GM18517 (cell line): ENCODE measurements around the gene KRTAP10-12.

Source experiments
- ATAC-seq: cut with Tn5 transposase; IDR thresholded peaks from one replicate; pipeline ENCODE4 v1.9.1; 2021; ENCODE audit warnings: mild to moderate bottlenecking, moderate library complexity; ENCODE audit not compliant: unreplicated experiment

Gene KRTAP10-12

GRCh38 chr21:44710756-44711326, 13.9 kb downstream of the KRTAP10-12 start:
- no peak for ATAC-seq

DNA sequence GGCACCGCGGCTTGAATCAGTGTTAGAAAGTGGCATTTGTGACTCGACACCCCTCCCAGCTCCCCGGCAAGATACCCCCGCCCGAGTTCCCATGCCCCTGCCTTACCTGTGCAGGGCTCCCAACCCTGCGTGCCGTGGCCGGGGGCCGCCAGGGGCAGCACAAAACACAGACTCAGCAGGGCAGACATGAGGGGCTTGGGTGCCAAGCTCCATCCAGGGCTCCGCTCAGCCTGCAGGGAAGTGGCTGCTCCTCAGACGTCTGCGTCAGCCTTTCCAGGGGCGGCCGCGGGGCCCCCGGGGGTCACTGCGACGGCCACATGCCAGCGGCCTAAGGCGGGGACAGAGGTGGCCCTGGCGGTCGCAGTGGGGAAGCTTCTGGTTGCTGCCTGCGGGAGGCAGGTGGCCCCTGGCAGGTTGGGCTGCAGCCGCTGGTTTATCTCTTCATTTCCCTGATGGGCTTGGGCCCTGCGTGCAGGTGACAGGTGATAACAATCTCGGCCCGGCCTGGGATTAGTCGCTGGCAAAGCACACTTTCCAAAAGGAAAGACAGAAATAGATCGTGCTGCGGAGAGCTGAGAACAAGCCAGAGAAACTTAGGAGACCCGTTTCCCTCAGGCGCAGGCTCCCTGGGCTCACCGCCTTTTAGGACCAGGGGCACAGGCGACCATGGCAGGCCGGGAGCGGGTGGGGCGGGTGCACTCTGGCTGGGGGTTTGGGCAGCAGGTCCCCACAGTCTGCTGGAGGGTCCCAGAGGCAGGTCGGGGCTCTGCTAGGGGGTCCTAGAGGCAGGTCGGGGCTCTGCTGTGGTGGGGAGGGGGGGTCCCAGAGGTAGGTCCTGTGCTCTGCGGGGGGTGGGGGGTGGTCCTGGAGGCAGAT, 14.6 kb downstream of the KRTAP10-12 start, which contains the start of gene TSPEAR:
Gene TSPEAR (minus strand): TSS at position 246 of the 876 bp plus-strand sequence. CDS start 58 bp downstream, at position 188.
- no peak for ATAC-seq

GRCh38 chr21:44712203-44713028, 15.4 kb downstream of the KRTAP10-12 start:
- ATAC-seq: no peak

- ATAC-seq: no peak
Measured at GRCh38 chr21:44713130-44713529, 16.2 kb downstream of the KRTAP10-12 start.

GRCh38 chr21:44713846-44714245, 16.9 kb downstream of the KRTAP10-12 start:
- ATAC-seq: no peak

GRCh38 chr21:44714905-44715304, 17.9 kb downstream of the KRTAP10-12 start:
- no peak for ATAC-seq

DNA sequence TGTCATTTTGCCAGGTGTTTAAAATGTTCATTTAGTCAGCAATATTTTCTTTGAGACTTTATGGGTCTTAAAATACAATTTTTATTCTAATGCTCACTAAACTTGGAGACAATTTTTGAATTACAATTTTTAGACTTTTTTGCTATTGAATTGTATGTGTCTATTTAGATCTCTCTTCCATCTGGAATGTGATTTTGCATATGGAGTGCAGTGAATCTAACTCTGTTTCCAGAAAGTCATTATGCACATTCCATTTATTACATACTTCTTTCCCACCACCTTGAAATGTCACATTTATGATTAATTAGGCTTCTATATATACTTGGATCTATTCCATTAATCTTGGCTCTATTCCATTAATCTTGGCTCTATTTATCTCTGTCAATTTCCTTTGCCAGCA, 20.0 kb downstream of the KRTAP10-12 start:
- ATAC-seq: no peak

GRCh38 chr21:44718093-44718492, 21.1 kb downstream of the KRTAP10-12 start:
- ATAC-seq: no peak

GRCh38 chr21:44718571-44718970, 21.6 kb downstream of the KRTAP10-12 start:
- no peak for ATAC-seq

DNA sequence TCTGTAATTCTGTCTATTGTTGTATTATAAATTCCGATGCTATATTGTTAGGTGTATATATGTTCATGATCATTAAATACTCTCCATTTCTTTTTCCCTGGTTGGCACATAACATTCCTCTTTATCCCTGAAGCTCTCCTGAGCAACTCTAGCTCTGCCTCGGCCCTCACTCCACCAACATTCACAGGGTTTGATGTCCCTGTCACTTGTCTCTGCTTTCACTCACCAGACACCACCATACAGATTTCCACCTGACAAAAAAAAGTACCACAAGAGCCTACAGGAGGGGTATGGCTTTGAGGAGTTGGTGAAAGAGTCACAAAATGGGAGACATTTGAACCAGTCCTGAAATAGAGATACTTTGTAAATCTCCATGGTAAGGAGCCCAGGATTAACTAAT, 23.2 kb downstream of the KRTAP10-12 start:
- ATAC-seq: no peak

GRCh38 chr21:44722731-44723130, 25.8 kb downstream of the KRTAP10-12 start:
- no peak for ATAC-seq

- ATAC-seq: no peak
Measured at GRCh38 chr21:44723177-44724131, 26.5 kb downstream of the KRTAP10-12 start.

DNA sequence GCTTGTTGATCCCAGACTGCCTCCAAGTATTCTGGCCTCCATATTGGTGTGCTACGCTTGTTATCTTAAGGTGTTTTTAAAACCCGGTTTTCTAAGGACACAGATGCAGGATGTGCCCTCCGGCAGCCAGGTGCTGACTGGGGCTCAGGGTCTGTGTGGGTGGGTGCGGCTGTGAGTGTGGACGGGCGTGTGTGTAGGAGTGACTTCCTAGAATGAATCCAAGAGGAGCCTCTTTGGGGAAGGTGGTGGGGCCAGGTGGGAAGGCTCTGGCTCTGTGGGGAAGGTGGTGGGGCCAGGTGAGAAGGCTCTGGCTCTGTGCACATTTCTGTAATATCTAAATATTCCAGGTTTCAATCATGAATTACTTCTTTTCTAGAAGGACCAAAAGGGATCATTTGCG, 27.2 kb downstream of the KRTAP10-12 start:
- no peak for ATAC-seq

DNA sequence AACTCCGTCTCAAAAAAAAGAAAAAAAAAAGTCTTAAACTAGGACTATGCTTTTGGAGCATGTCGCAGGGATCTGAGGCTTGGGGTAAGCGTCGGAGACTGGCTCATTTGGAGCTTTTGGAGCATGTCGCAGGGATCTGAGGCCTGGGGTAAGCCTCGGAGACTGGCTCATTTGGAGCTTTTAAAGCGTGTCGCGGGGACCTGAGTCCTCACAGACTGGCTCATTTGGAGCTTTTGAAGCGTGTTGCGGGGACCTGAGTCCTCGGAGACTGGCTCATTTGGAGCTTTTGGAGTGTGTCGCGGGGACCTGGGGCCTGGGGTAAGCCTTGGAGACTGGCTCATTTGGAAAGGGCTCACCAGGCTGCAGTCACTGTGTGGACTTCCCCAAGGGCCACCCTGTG, 28.0 kb downstream of the KRTAP10-12 start:
- no peak for ATAC-seq

DNA sequence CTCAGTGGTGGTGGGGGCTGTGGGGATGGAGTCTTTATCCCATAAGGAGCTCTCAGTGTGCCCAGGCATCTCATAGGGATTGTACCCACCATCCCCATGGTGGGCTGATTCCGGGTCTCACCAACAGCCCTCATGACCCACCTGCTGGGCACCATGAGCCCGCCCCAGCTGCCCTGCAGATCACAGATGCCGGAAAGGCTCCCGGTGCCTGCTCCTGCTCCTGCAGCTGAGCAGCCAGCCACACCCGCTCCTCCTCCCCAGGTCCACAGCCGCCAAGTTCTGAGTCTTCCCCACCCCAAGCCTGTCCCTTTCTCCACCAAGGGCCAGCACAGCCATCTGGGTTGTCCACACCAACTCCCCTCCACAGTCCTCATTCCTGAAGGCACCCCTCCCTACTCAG, 29.9 kb downstream of the KRTAP10-12 start:
- no peak for ATAC-seq

DNA sequence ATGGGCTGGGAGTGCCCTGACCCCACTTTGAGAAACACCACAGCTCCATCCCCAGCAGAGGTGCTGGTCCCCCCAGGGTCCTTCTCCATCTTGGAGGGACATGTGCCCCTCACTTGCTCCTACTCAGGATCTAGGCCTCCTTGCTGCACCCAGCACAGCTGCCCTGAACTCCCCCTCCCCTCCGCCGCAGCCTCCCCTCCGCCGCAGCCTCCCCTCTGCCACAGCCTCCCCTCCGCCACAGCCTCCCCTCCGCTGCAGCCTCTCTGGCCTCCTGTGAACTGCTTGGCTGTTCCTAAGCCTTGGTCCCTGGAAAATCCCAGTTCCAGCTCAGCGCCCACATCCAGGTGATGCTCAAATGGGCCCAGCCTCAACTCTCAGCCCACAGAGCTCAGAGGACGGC, 30.3 kb downstream of the KRTAP10-12 start:
- no peak for ATAC-seq

DNA sequence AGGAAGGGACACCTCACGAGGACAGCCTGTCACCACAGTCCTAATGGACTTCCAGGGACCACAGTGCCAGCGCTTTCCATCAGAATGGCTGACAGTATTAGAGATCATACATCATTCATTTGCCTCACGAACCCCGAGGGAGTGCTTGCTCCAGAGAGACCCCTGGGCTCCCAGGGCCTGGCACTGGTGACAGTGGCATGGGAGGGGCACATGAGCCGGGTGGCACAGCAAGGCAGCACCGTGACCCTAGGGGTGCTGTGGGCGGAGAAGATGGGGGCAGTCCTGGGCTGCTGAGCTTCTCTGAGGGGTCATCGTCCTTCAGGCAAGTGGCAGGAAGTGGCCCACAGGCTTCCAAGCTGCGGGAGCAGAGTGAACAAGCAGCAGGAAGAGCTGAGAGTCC, 30.8 kb downstream of the KRTAP10-12 start:
- ATAC-seq: no peak

DNA sequence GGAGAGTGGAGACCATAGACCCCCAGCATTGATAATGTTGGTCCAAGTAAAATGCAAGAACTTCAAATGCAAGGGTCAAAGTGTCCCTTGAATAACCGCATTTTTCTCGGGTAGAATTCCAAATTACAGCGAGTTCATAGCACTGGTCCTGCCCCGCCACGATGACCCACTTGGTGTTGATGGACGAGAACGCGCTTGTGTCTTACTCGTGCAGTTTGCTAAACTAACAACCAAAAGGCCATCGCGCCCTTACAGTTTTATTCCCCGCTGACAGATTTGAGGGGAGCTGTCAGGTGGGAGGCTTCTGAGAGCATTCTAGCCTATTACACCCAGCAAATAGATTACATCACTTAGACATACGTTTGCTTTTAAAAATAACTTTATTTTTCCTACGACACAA, 31.7 kb downstream of the KRTAP10-12 start:
- ATAC-seq: no peak

DNA sequence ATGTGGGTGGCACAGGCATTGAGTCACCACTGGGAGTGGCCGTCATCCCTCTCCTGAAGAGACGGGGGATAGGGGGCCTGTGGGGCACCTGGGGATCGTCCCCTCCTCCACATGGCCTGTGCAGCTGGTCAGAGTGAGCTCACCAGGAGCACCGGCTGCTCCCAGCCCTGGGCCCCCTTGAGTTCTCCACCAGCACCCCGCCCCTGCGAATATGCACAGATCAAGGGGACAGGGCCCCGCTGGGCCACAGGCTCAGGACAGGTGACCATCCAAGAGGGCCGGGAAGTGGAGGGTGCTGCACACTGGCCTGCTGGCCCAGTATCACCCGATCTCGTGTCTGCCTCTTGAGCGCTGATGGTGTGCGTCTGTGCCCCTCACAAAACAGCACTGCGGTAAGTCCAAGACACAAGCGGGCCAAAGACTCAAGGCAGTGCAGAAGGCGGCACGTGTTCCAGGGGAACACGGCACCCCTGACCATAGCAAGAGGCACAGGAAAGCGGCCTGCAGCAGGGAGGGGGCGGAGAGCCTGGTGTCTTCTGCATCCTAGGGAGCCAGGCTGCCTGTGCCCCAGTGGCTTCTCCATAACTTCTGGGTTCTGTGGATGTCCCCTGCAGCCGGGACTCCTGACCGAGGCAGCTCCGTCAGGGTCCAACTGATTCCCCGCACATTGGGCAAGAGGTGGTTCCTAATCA, 32.5 kb downstream of the KRTAP10-12 start:
- ATAC-seq: no peak

- ATAC-seq: no peak
Measured at GRCh38 chr21:44730028-44730395, 33.0 kb downstream of the KRTAP10-12 start.
